T-helper 2 cell treated with Interferon-gamma antibody and Interleukin-4, amounts not matched to agents 5 μg/mL and 100 μg/mL, for 36 hours (primary cell): ENCODE measurements around the gene TXLNA.

ENCODE experiments used
- DNase-seq: peaks from one replicate; pipeline ENCODE4 v3.0.0; 2021; ENCODE audit warnings: low spot score
- H3K27ac Mint-ChIP-seq: one replicate; pipeline ENCODE4 v1.8.0; 2021; ENCODE audit warnings: mild to moderate bottlenecking, mixed read lengths
- H3K27me3 Mint-ChIP-seq: one replicate; pipeline ENCODE4 v1.8.0; 2021; ENCODE audit warnings: low read depth, mixed read lengths
- H3K36me3 Mint-ChIP-seq: one replicate; pipeline ENCODE4 v1.8.0; 2021; ENCODE audit warnings: low read depth, mixed read lengths
- H3K4me1 Mint-ChIP-seq: one replicate; pipeline ENCODE4 v1.8.0; 2021; ENCODE audit warnings: low read depth, mixed read lengths
- H3K4me3 Mint-ChIP-seq: one replicate; pipeline ENCODE4 v1.8.0; 2022; ENCODE audit warnings: mild to moderate bottlenecking, moderate library complexity, mixed read lengths
- H3K9me3 Mint-ChIP-seq: one replicate; pipeline ENCODE4 v1.8.0; 2021; ENCODE audit warnings: mixed read lengths

The TXLNA gene

GRCh38 chr1:32172621-32173245, 6.7 kb upstream of the TXLNA start:
- H3K27me3 Mint-ChIP-seq: no peaks in the 10 kb centered on the region
- H3K4me1 Mint-ChIP-seq: peaks cover 9% of the 10 kb centered on the region
- DNase-seq: no peak
- H3K36me3 Mint-ChIP-seq: peaks cover 41% of the 10 kb centered on the region
- H3K9me3 Mint-ChIP-seq: no peaks in the 10 kb centered on the region
- no peak overlapping the region for H3K27ac Mint-ChIP-seq
- H3K4me3 Mint-ChIP-seq: no peak overlapping the region

GRCh38 chr1:32178380-32179192, 889 bp upstream of the TXLNA start:
- Mint-ChIP-seq H3K27ac (peak overlapping the region; percentile 97), H3K27me3 (no peaks in the 10 kb centered on the region), H3K4me1 (peaks cover 22% of the 10 kb centered on the region), H3K4me3 (peak overlapping the region; percentile 96), H3K36me3 (peaks cover 34% of the 10 kb centered on the region), H3K9me3 (no peaks in the 10 kb centered on the region)
- DNase-seq: no peak

- Mint-ChIP-seq H3K27me3 (no peaks in the 10 kb centered on the region), H3K4me1 (peaks cover 26% of the 10 kb centered on the region), H3K27ac (peak overlapping the region; percentile 97), H3K9me3 (no peaks in the 10 kb centered on the region), H3K4me3 (peak overlapping the region; percentile 96), H3K36me3 (peaks cover 37% of the 10 kb centered on the region)
- no peak for DNase-seq
Observed at GRCh38 chr1:32179193-32179442, 357 bp upstream of the TXLNA start.

- H3K4me3 Mint-ChIP-seq: peak overlapping the region; percentile 93
- H3K27me3 Mint-ChIP-seq: no peaks in the 10 kb centered on the region
- peaks cover 34% of the 10 kb centered on the region for H3K4me1 Mint-ChIP-seq
- H3K36me3 Mint-ChIP-seq: peaks cover 42% of the 10 kb centered on the region
- peak overlapping the region; percentile 92 for H3K27ac Mint-ChIP-seq
- H3K9me3 Mint-ChIP-seq: no peaks in the 10 kb centered on the region
- peak; percentile 28 for DNase-seq
Observed at GRCh38 chr1:32180186-32181060, 948 bp downstream of the TXLNA start.

GRCh38 chr1:32181065-32181464, 1.6 kb downstream of the TXLNA start:
- Mint-ChIP-seq H3K36me3 (peaks cover 44% of the 10 kb centered on the region), H3K27me3 (no peaks in the 10 kb centered on the region), H3K9me3 (no peaks in the 10 kb centered on the region), H3K27ac (peak overlapping the region; percentile 92), H3K4me3 (peak overlapping the region; percentile 93), H3K4me1 (peaks cover 35% of the 10 kb centered on the region)
- no peak for DNase-seq

GRCh38 chr1:32181563-32181962, 2.1 kb downstream of the TXLNA start:
- peaks cover 49% of the 10 kb centered on the region for H3K36me3 Mint-ChIP-seq

GRCh38 chr1:32182060-32182459, 2.6 kb downstream of the TXLNA start:
- H3K27me3 Mint-ChIP-seq: no peaks in the 10 kb centered on the region
- H3K9me3 Mint-ChIP-seq: no peaks in the 10 kb centered on the region
- peak overlapping the region; percentile 93 for H3K4me3 Mint-ChIP-seq
- H3K27ac Mint-ChIP-seq: peak overlapping the region; percentile 32
- H3K36me3 Mint-ChIP-seq: peaks cover 50% of the 10 kb centered on the region
- peaks cover 41% of the 10 kb centered on the region for H3K4me1 Mint-ChIP-seq
- no peak for DNase-seq

More at GRCh38 chr1:32181563-32181962, 2.1 kb downstream of the TXLNA start:
- no peak for DNase-seq
- Mint-ChIP-seq H3K4me1 (peaks cover 40% of the 10 kb centered on the region), H3K4me3 (peak overlapping the region; percentile 93), H3K9me3 (no peaks in the 10 kb centered on the region), H3K27ac (peak overlapping the region; percentile 92), H3K27me3 (no peaks in the 10 kb centered on the region)

GRCh38 chr1:32184650-32185049, 5.2 kb downstream of the TXLNA start:
- no peak overlapping the region for H3K27ac Mint-ChIP-seq
- H3K4me1 Mint-ChIP-seq: peaks cover 38% of the 10 kb centered on the region
- H3K36me3 Mint-ChIP-seq: peaks cover 68% of the 10 kb centered on the region
- peak overlapping the region; percentile 50 for H3K4me3 Mint-ChIP-seq
- no peaks in the 10 kb centered on the region for H3K9me3 Mint-ChIP-seq
- H3K27me3 Mint-ChIP-seq: no peaks in the 10 kb centered on the region
- no peak for DNase-seq

GRCh38 chr1:32186077-32186476, 6.6 kb downstream of the TXLNA start:
- peaks cover 34% of the 10 kb centered on the region for H3K4me1 Mint-ChIP-seq
- no peaks in the 10 kb centered on the region for H3K27me3 Mint-ChIP-seq
- DNase-seq: no peak
- H3K36me3 Mint-ChIP-seq: peaks cover 64% of the 10 kb centered on the region
- peak overlapping the region; percentile 75 for H3K27ac Mint-ChIP-seq
- no peaks in the 10 kb centered on the region for H3K9me3 Mint-ChIP-seq
- H3K4me3 Mint-ChIP-seq: peak overlapping the region; percentile 54

GRCh38 chr1:32186491-32186890, 7.0 kb downstream of the TXLNA start:
- Mint-ChIP-seq H3K27ac (peak overlapping the region; percentile 75), H3K4me3 (peak overlapping the region; percentile 54), H3K27me3 (no peaks in the 10 kb centered on the region), H3K9me3 (no peaks in the 10 kb centered on the region), H3K4me1 (peaks cover 30% of the 10 kb centered on the region), H3K36me3 (peaks cover 64% of the 10 kb centered on the region)
- DNase-seq: no peak

- no peaks in the 10 kb centered on the region for H3K9me3 Mint-ChIP-seq
- no peak for DNase-seq
- H3K4me1 Mint-ChIP-seq: peaks cover 23% of the 10 kb centered on the region
- H3K4me3 Mint-ChIP-seq: no peak overlapping the region
- no peak overlapping the region for H3K27ac Mint-ChIP-seq
- no peaks in the 10 kb centered on the region for H3K27me3 Mint-ChIP-seq
- peaks cover 65% of the 10 kb centered on the region for H3K36me3 Mint-ChIP-seq
Observed at GRCh38 chr1:32187850-32188249, 8.4 kb downstream of the TXLNA start.

GRCh38 chr1:32192220-32192948, 12.9 kb downstream of the TXLNA start:
- Mint-ChIP-seq H3K4me3 (no peak overlapping the region), H3K27ac (no peak overlapping the region), H3K4me1 (peaks cover 32% of the 10 kb centered on the region), H3K27me3 (no peaks in the 10 kb centered on the region), H3K36me3 (peaks cover 80% of the 10 kb centered on the region), H3K9me3 (no peaks in the 10 kb centered on the region)
- no peak for DNase-seq

GRCh38 chr1:32194984-32195383, 15.5 kb downstream of the TXLNA start:
- no peaks in the 10 kb centered on the region for H3K27me3 Mint-ChIP-seq
- no peak overlapping the region for H3K4me3 Mint-ChIP-seq
- H3K36me3 Mint-ChIP-seq: peaks cover 69% of the 10 kb centered on the region
- no peak overlapping the region for H3K27ac Mint-ChIP-seq
- DNase-seq: no peak
- H3K9me3 Mint-ChIP-seq: no peaks in the 10 kb centered on the region
- peaks cover 40% of the 10 kb centered on the region for H3K4me1 Mint-ChIP-seq
